Fibroblast of pulmonary artery (primary cell): Measurements from ENCODE around the gene TIMP4.

Source experiments
- DNase-seq: peaks from one replicate; pipeline ENCODE4 v3.0.0-alpha.2; 2010; ENCODE audit warnings: low read depth
- H3K4me3 ChIP-seq: replicated peaks from 2 replicates; pipeline ENCODE4 v1.5.1; 2011; ENCODE audit warnings: low read depth, mild to moderate bottlenecking, control low read depth, low read length, moderate library complexity
- CTCF ChIP-seq: IDR thresholded peaks from 2 replicates; pipeline ENCODE4 v1.5.1; 2011; ENCODE audit warnings: mild to moderate bottlenecking, control low read depth, low read length, inconsistent platforms; ENCODE audit errors: missing control alignments

TIMP4 gene

GRCh38 chr3:12186046-12186445 is 27.3 kb upstream of the TIMP4 start:
- no peak overlapping the region for H3K4me3 ChIP-seq
- DNase-seq, result no peak
- TF ChIP-seq CTCF, result no peak

GRCh38 chr3:12185172-12185710 is 26.5 kb upstream of the TIMP4 start:
- DNase-seq, result no peak
- TF ChIP-seq CTCF, result no peak
- no peak overlapping the region for H3K4me3 ChIP-seq

- TF ChIP-seq CTCF, result no peak
- H3K4me3 ChIP-seq, result no peak overlapping the region
- DNase-seq, result no peak
Measured at GRCh38 chr3:12184541-12184940, 25.8 kb upstream of the TIMP4 start.

GRCh38 chr3:12182687-12183441 is 24.2 kb upstream of the TIMP4 start:
- no peak for TF ChIP-seq CTCF
- DNase-seq, result no peak
- H3K4me3 ChIP-seq, result no peak overlapping the region

- H3K4me3 ChIP-seq, result no peak overlapping the region
- no peak for DNase-seq
- TF ChIP-seq CTCF, result no peak
Measured at GRCh38 chr3:12181806-12182205, 23.1 kb upstream of the TIMP4 start.

- no peak overlapping the region for H3K4me3 ChIP-seq
- TF ChIP-seq CTCF, result no peak
- no peak for DNase-seq
Measured at GRCh38 chr3:12181301-12181700, 22.6 kb upstream of the TIMP4 start.

GRCh38 chr3:12180631-12181030 is 21.9 kb upstream of the TIMP4 start:
- TF ChIP-seq CTCF, result no peak
- DNase-seq, result no peak
- no peak overlapping the region for H3K4me3 ChIP-seq
